Fibroblast of skin of left biceps (primary cell): ENCODE results near the gene SPSB1.
"Not testable (repeated sequence)": the region's sequence is repeated elsewhere in the genome, so short reads cannot be mapped to it uniquely, and the experiment has no call there.

ENCODE experiments used
- DNase-seq, 2 experiments: peaks; one replicate each; pipeline ENCODE4 v3.0.0-alpha.2; 2013; ENCODE audit warnings: low read depth in 2 of 2

SPSB1 gene

GRCh38 chr1:9299571-9300541, 7.2 kb downstream of the SPSB1 start:
- DNase-seq = not testable (repeated sequence)

GRCh38 chr1:9300573-9300972, 7.9 kb downstream of the SPSB1 start:
- no peak for DNase-seq

GRCh38 chr1:9302745-9303524, 10.2 kb downstream of the SPSB1 start:
- peak; percentile 71 to 76 for DNase-seq

DNA sequence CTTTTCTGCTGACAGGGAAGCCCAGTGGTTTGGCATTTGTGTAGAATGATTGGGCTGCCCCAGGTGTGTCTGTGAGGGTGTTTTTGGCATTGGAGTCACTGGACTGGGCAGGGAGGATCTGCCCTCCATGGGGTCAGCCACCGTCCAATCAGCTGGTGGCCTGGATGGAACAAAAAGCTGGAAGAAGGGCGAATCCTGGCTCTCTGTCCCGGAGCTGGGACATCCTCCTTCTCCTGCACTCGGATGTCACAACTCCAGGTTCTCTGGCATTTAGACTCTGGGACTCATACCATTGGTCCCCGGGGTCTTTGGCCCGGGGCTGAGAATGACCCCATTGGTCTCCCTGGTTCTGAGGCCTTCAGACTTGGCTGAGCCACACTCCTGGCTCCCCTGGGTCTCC, 11.2 kb downstream of the SPSB1 start:
- DNase-seq = no peak

DNA sequence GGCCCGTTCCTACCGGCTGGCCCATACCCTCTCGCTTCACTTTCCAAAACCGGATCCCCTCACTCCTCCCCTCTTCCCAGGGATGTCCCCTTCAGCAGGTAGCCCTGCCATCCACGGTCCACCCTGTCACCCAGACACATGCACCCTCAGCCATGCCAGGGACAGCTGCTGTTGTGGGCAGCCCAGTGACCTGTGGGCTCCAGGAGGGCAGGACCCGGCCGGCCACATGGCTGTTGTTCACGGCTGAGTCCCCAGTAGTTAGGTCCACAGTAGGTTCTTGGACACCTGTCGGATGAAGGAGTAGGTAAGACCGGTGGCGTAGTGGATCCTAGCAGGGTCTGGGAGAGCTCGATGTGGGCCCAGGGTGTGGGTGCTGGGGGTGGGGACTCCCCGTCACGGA, 12.5 kb downstream of the SPSB1 start:
- DNase-seq = no peak

GRCh38 chr1:9306006-9306405, 13.3 kb downstream of the SPSB1 start:
- no peak for DNase-seq

DNA sequence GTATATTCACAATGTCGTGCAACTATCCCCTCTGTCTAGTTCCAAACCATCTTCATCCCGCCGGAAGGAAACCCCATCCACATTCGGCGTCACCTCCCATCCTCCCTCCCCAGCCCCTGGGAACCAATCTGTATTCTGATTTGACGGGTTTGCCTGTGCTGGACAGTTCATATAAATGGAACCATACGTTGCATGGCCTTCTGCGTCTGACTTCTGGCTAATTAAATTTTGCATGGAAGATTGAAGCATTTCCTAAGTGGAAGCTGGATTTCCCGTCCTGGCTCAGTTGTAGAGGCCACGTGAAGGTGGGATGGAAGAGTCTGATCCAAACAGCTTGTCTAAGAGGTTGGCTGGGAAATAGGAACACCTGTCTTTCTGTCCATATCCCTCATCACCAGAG, 14.6 kb downstream of the SPSB1 start:
- DNase-seq = no peak

DNA sequence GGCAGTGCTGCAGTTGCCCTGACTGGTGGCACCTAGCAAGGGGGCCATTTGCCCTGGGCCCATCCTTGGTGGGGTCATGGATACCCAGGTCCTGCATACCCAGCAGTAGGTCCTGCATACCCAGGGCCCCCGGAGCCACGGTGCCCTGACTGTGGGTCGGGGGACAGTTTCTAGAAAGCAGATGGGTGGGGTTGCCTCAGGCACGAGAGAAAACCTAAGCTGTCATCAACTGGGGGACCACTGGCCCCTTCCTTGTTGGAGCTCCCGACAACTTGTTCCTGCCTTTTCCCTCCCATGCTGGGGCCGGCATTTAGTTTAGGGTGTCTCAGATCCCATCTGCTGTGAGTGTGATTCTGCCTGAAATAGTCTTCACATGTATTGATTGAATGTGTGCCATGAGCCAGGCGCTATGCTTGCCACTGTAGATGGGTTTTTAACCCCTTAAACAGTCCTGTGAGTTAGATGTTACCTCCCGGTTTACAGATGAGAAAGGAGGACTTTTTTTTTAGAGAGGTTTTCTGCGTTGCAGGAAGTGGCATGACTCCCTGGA, 15.6 kb downstream of the SPSB1 start:
- no peak for DNase-seq

DNA sequence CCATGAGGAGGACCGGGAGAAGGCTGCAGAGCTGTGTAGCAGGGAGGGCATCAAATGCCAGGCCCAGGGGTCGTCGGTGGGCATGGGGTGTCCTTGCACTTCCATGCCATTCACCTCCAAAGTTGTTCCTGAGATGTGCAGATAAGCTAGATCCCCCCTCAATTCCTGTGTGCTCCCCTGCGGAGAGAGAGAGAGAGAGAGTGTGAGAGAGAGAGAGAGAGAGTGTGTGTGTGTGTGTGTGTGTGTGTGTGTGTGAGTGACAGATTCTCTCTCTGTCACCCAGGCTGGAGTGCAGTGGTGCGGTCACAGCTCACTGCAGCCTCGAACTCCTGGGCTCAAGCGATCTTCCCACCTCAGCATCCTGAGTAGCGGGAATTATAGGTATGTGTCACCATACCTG, 16.4 kb downstream of the SPSB1 start:
- DNase-seq = no peak

DNA sequence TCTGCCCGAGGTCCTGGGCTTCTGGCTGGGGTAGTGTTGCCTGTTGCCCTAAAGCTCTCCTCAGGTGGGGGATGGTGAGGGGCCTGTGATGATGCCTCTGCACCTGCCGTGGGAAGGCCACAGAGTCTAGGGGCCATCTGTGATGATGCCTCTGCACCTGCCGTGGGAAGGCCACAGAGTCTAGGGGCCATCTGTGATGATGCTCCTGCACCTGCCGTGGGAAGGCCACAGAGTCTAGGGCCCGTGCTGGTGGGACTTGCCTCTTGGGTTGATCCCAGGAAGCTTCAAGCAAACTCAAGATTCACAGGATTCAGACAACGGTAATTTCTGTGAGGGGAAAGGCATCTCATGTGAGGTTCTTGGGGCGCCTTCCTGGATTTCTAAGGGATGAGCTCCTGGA, 17.3 kb downstream of the SPSB1 start:
- no peak for DNase-seq

DNA sequence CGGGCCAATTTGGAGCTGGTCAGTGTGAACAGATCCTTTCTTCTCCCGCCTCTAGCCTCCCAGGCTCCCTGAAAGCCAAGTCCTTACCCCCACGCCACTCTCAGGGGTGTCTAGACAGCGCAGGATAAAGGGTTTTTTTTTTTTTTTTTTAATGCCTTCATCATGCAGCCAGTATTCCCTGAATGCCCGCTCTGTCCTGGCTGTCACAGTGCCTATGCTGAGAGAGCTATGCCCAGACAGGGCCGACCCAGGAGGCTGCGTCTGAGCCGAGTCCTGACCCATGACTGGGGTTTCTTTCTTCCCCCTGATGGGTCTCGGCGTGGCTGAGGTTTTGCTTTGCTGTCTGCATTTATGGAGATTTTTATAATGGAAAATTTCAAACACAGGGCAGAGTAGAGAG, 18.3 kb downstream of the SPSB1 start:
- no peak for DNase-seq

- no peak for DNase-seq
These were observed 18.8 kb downstream of the SPSB1 start for GRCh38 chr1:9311479-9311878.

DNA sequence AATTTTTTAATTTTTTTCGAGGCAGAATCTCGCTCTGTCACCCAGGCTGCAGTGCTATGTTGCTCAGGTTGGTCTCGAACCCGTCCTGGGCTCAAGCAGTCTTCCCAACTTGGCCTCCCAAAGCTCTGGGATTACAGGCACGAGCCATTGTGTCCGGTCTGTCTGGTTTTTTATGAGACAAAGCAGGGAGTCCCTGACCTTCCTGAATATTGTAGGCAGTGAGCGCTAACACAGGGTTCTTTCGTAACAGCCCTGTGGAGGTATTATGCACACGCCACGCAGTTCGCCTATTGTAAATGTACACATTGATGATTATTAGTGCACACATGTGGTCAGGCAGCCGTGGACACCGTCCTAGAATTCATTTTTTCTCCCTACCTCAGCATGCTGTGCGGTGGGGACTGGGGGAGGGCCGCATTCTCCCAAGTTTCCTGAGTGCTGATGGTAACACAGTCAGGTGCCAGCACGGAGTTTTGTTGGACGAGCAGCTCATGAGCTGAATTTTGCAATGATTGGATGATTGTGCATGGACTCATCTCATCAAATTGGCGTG, 19.6 kb downstream of the SPSB1 start:
- no peak for DNase-seq

- DNase-seq = no peak
These were observed 20.9 kb downstream of the SPSB1 start for GRCh38 chr1:9313576-9313975.

DNA sequence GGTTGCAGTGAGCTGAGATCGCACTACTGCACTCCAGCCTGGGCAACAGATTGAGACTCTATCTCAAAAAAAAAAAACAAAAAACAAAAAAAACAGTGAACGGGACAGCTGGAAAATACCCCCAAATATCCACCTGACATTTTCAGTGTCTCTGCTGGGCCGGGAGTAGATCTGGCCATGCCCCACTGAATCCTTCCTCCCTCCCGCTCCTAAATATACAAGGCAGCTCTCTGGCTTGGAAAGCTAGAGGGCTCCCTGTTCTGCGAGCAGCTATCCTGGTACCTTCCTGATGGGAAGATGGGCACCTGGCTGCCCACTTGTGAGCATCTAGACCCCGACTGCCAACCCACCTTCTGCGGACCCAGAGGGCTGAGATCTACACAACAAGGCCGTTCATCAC, 21.4 kb downstream of the SPSB1 start:
- no peak for DNase-seq

- DNase-seq = no peak
These were observed 22.2 kb downstream of the SPSB1 start for GRCh38 chr1:9314711-9315379.

GRCh38 chr1:9315411-9316079, 22.9 kb downstream of the SPSB1 start:
- DNase-seq = no peak

DNA sequence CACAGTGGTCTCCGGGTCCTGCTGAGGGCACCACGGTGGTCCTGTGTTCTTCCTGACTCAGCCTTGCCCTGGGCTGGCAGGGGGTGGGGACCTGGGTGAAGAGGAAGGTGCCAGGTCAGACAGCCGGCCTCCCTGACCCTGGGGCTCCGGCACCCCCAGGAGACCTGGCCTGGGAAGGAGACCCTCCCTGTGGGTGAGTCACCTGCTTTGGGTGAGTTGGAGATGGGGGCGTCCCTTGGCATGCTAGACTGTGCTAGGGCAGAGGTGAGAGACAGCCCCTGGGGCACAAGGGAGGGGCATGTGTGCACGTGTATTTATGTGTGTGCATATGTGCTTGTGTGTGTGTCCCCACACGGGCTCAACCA, 23.4 kb downstream of the SPSB1 start:
- DNase-seq = no peak

DNA sequence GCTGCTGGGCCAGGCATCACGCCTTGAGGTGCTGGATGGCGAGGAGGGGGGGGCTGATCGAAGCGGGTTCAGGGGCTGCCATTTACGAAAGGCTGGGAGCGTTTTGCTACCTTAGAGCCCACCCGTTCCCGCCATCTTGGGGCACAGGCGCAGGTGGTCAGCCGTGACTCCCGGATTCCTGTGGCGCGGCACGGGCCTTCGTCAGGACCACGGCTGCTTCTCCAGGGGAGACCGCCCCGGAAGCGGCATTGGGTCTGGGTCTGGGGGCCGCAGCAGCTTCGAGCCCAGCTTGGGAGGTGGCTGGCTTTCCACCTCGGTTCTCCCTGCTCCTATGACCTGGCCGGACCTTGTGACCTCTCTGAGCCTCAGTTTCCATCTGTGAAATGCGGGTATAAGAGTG, 23.8 kb downstream of the SPSB1 start:
- DNase-seq = no peak

- DNase-seq = no peak
These were observed 24.4 kb downstream of the SPSB1 start for GRCh38 chr1:9317072-9317471.
